HL-60 (cell line): ENCODE results near the gene MYL10.

Experiments
- CTCF ChIP-seq: IDR thresholded peaks from one replicate; pipeline ENCODE4 v1.5.1; 2011; ENCODE audit warnings: low read length, control low read depth, inconsistent platforms; ENCODE audit not compliant: insufficient read depth
- GABPA ChIP-seq: IDR thresholded peaks from 2 replicates; pipeline ENCODE4 v1.6.1; 2012; ENCODE audit warnings: low read depth
- POLR2AphosphoS5 ChIP-seq: IDR thresholded peaks from 2 replicates; pipeline ENCODE4 v1.6.1; 2012; ENCODE audit warnings: low read depth
- SPI1 ChIP-seq: IDR thresholded peaks from 2 replicates; pipeline ENCODE4 v1.6.1; 2012; ENCODE audit warnings: low read depth, mild to moderate bottlenecking, borderline replicate concordance

GRCh38 chr7:101582971-101583370 lies 46.1 kb downstream of the MYL10 start:
- TF ChIP-seq SPI1 (no peak), GABPA (no peak), CTCF (no peak), POLR2AphosphoS5 (no peak)
